HCT116 (cell line): Measurements from ENCODE around the gene DSTYK. TPM values are rescaled to one million over a fixed set of nuclear protein-coding genes. Genes with fewer than 3 reads are reported as not detected.

ENCODE experiments used
- ATAC-seq: fragments of 200-7000 bp; cut with Tn5 transposase; 2 replicates; pipeline ENCODE4 v1.9.1; 2020; ENCODE audit warnings: mild to moderate bottlenecking, moderate library complexity
- BruUV-seq: library from RNA; stranded (reverse); fragments of 400-500 nt; replicated peaks from 2 replicates; lab custom pipeline; 2021; lab: Mats Ljungman, UMichigan
- CTCF ChIA-PET: fragments of 300-600 bp; sonication (Branson Sonifier 250); formaldehyde crosslinking; loops from one replicate; lab custom pipeline; 2021; ENCODE audit warnings: antibody characterized with exemption; lab: Charles Lee
- POLR2A ChIA-PET: fragments of 300-600, 350-600 bp; sonication (Branson Sonifier 250); formaldehyde crosslinking; loops from one replicate; lab custom pipeline; 2021; ENCODE audit warnings: antibody characterized with exemption; lab: Charles Lee
- RAD21 ChIA-PET, 2 experiments: fragments of 300-600 bp; sonication (Branson Sonifier 250); formaldehyde crosslinking; loops; one replicate each; lab custom pipeline; 2023; ENCODE audit warnings: low total read pairs in 2 of 2; ENCODE audit not compliant: uncharacterized antibody in 2 of 2, unreplicated experiment in 2 of 2, low non-redundant PET in 1 of 2; lab: Charles Lee
- DNase-seq: peaks from one replicate; pipeline ENCODE4 v3.0.0-alpha.2; 2010; ENCODE audit warnings: low read depth, low spot score
- H2AFZ ChIP-seq: fragments of 200-600 bp; shearing (Covaris generic), sonication (generic); 2 replicates; pipeline ENCODE4 v1.6.1; 2017; ENCODE audit warnings: low read depth, mixed run types, mixed read lengths, antibody characterized with exemption, low read length; ENCODE audit not compliant: poor library complexity, severe bottlenecking
- H3K27ac ChIP-seq: 2 replicates; pipeline ENCODE4 v1.5.1; 2012; ENCODE audit warnings: low read depth, low read length
- H3K27me3 ChIP-seq: fragments of 200-600 bp; sonication (generic); 2 replicates; pipeline ENCODE4 v1.6.1; 2016; ENCODE audit warnings: mixed run types, low read length, mixed read lengths; ENCODE audit not compliant: insufficient read depth
- H3K36me3 ChIP-seq, 2 experiments: fragments of 200-500 bp in 1 of 2; fragments of 200-600 bp in 1 of 2; sonication (Bioruptor generic) in 1 of 2; sonication (generic) in 1 of 2; 2 replicates each; pipeline versions ENCODE4 v1.5.1 to v1.6.1; 2014 to 2016; ENCODE audit warnings: low read length in 2 of 2, inconsistent platforms in 1 of 2, mixed read lengths in 1 of 2, mixed run types in 1 of 2; ENCODE audit not compliant: insufficient read depth in 2 of 2, control insufficient read depth in 1 of 2
- H3K4me1 ChIP-seq, 2 experiments: fragments of 200-600 bp in 1 of 2; sonication (generic) in 1 of 2; 2 replicates each; pipeline versions ENCODE4 v1.5.1 to v1.6.1; 2012 to 2017; ENCODE audit warnings: low read length in 2 of 2, inconsistent platforms in 1 of 2, mild to moderate bottlenecking in 1 of 2, mixed read lengths in 1 of 2, mixed run types in 1 of 2, moderate library complexity in 1 of 2; ENCODE audit not compliant: insufficient read depth in 2 of 2, control insufficient read depth in 1 of 2
- H3K4me2 ChIP-seq: fragments of 200-600 bp; sonication (generic); 2 replicates; pipeline ENCODE4 v1.6.1; 2017; ENCODE audit warnings: mixed run types, low read length, mixed read lengths
- H3K4me3 ChIP-seq, 2 experiments: fragments of 200-600 bp in 1 of 2; sonication (generic) in 1 of 2; replicated peaks in 1 of 2; 2 replicates each; pipeline ENCODE4 v1.5.1; 2011 to 2016; ENCODE audit warnings: low read length in 2 of 2, control low read depth in 1 of 2, low read depth in 1 of 2, mild to moderate bottlenecking in 1 of 2, mixed read lengths in 1 of 2, mixed run types in 1 of 2
- H3K79me2 ChIP-seq: fragments of 200-600 bp; sonication (generic); 2 replicates; pipeline ENCODE4 v1.6.1; 2017; ENCODE audit warnings: mild to moderate bottlenecking, mixed run types, low read length, moderate library complexity, mixed read lengths; ENCODE audit not compliant: insufficient read depth
- H3K9ac ChIP-seq: fragments of 200-600 bp; sonication (generic); 2 replicates; pipeline ENCODE4 v1.6.1; 2016; ENCODE audit warnings: low read length, mixed read lengths
- H3K9me2 ChIP-seq: fragments of 200-600 bp; sonication (generic), shearing (Covaris generic); 2 replicates; pipeline ENCODE4 v1.6.1; 2017; ENCODE audit warnings: mixed run types, mild to moderate bottlenecking, moderate library complexity; ENCODE audit not compliant: insufficient read depth
- H3K9me3 ChIP-seq, 2 experiments: fragments of 200-500 bp in 1 of 2; fragments of 200-600 bp in 1 of 2; sonication (Bioruptor generic) in 1 of 2; sonication (generic) in 1 of 2; 2 replicates each; pipeline ENCODE4 v1.6.1; 2014 to 2017; ENCODE audit warnings: low read length in 2 of 2, mixed read lengths in 2 of 2, inconsistent platforms in 1 of 2, low read depth in 1 of 2, mild to moderate bottlenecking in 1 of 2, mixed run types in 1 of 2, moderate library complexity in 1 of 2; ENCODE audit not compliant: control insufficient read depth in 1 of 2, insufficient read depth in 1 of 2
- H4K20me1 ChIP-seq: fragments of 200-600 bp; sonication (generic), shearing (Covaris generic); 2 replicates; pipeline ENCODE4 v1.6.1; 2017; ENCODE audit warnings: mixed run types, mild to moderate bottlenecking, moderate library complexity; ENCODE audit not compliant: insufficient read depth
- CEBPB ChIP-seq: IDR thresholded peaks from 2 replicates; pipeline ENCODE4 v1.6.1; 2012; ENCODE audit warnings: low read depth
- FOSL1 ChIP-seq: IDR thresholded peaks from 2 replicates; pipeline ENCODE4 v1.6.1; 2012; ENCODE audit warnings: low read depth
- POLR2A ChIP-seq: IDR thresholded peaks from 2 replicates; pipeline ENCODE4 v1.7.0; 2011; ENCODE audit warnings: borderline replicate concordance; ENCODE audit not compliant: insufficient read depth, insufficient read length; ENCODE audit errors: extremely low read depth
- RAD21 ChIP-seq: IDR thresholded peaks from 2 replicates; pipeline ENCODE4 v1.6.1; 2012; ENCODE audit warnings: low read depth, mild to moderate bottlenecking
- SIN3A ChIP-seq: IDR thresholded peaks from 2 replicates; pipeline ENCODE4 v1.6.1; 2012; ENCODE audit warnings: low read depth
- SP1 ChIP-seq: IDR thresholded peaks from 2 replicates; pipeline ENCODE4 v1.6.1; 2012; ENCODE audit warnings: low read depth
- SRF ChIP-seq: IDR thresholded peaks from 2 replicates; pipeline ENCODE4 v1.6.1; 2012; ENCODE audit warnings: low read depth
- TCF7L2 ChIP-seq: IDR thresholded peaks from 2 replicates; pipeline ENCODE4 v1.7.0; 2011; ENCODE audit warnings: borderline replicate concordance, inconsistent platforms; ENCODE audit not compliant: insufficient read depth, insufficient read length; ENCODE audit errors: extremely low read depth
- YY1 ChIP-seq: IDR thresholded peaks from 2 replicates; pipeline ENCODE4 v1.6.1; 2011; ENCODE audit warnings: low read length, low read depth, moderate library complexity, mild to moderate bottlenecking; ENCODE audit not compliant: insufficient replicate concordance; ENCODE audit errors: extremely low read depth
- ZNF274 ChIP-seq: fragments of 200-500 bp; sonication (Bioruptor generic); IDR thresholded peaks from 2 replicates; pipeline ENCODE4 v1.6.1; 2014; ENCODE audit warnings: mild to moderate bottlenecking, low read depth, low read length, inconsistent platforms
- intact Hi-C: fragments of 100-400 bp; cut with micrococcal nuclease; formaldehyde crosslinking; loops from 2 replicates; pipeline ENCODE4 v1.10.0; 2022
- total RNA-seq: library from RNA; stranded (reverse); gene quantifications from one replicate; pipeline ENCODE4 v1.2.1, GENCODE V29; 2021; ENCODE audit not compliant: unreplicated experiment
- TF ChIP-seq, protein P1 (sequence below): IDR thresholded peaks from 2 replicates; pipeline ENCODE4 v1.6.1; 2012
- TF ChIP-seq, protein P2 (sequence below): IDR thresholded peaks from 2 replicates; pipeline ENCODE4 v1.6.1; 2012

DSTYK gene
- total RNA-seq, 1 experiment from 2014 or later = 6.6 TPM

DNA sequence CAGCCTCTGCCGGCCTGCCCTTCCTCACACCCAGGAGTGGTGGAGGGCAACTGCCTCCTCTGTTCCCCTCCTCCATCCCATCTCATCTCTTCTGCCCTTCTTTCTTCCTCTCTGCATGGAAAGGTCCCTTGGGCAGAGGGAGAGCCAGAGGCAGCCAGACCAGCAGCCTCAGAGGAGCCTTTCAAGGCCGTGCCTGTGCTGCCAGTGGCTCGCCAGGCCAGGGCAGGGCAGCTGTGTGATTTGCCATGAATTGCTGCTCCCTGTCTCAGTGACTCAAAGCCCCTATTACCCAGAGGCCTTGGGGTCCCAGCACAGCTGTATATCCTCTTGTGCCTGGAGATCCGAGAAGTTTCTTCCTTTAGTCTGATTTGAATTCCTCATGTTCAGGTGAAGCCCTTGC, 38.1 kb upstream of the DSTYK start:
- POLR2A ChIA-PET = no interaction called here
- intact Hi-C loops = no loop called here
- no peaks in the 10 kb centered on the region for H4K20me1 ChIP-seq
- no peaks in the 10 kb centered on the region for H3K36me3 ChIP-seq
- no peaks in the 10 kb centered on the region for H3K9me3 ChIP-seq
- no peak overlapping the region for H3K9ac ChIP-seq
- no peak overlapping the region for H2AFZ ChIP-seq
- RAD21 ChIA-PET = no interaction called here
- H3K4me2 ChIP-seq = no peak overlapping the region
- BruUV-seq = no TSS peak
- TF ChIP-seq POLR2A (no peak), SRF (no peak), YY1 (no peak), TCF7L2 (no peak), FOSL1 (no peak), ZNF274 (no peak), SP1 (no peak), RAD21 (no peak), CEBPB (no peak), SIN3A (no peak)
- TF ChIP-seq, protein P1, sequence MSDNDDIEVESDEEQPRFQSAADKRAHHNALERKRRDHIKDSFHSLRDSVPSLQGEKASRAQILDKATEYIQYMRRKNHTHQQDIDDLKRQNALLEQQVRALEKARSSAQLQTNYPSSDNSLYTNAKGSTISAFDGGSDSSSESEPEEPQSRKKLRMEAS = no peak
- TF ChIP-seq, protein P2, sequence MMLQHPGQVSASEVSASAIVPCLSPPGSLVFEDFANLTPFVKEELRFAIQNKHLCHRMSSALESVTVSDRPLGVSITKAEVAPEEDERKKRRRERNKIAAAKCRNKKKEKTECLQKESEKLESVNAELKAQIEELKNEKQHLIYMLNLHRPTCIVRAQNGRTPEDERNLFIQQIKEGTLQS = no peak
- H3K4me1 ChIP-seq = 0 out of 4 replicates have a peak, but pooled peaks cover 0 to 4% of the 10 kb centered on the region in 2 experiments
- no peak overlapping the region for H3K4me3 ChIP-seq
- H3K9me2 ChIP-seq = no peaks in the 10 kb centered on the region
- DNase-seq (no peak), ATAC-seq (no peak)
- H3K27ac ChIP-seq = no peak overlapping the region
- H3K27me3 ChIP-seq = no peaks in the 10 kb centered on the region
- no peaks in the 10 kb centered on the region for H3K79me2 ChIP-seq
- CTCF ChIA-PET = interaction anchor here (1.8 kb wide), 1 partner anchor 21 kb away, joined by 12 read pairs; the partner anchor contains the start of gene TMCC2
